HG03460 (cell line): Measurements from ENCODE around the gene PARP14.
A peak's percentile ranks its signal among the peaks of the same experiment; 100 is the strongest.
"Not testable (repeated sequence)": the region's sequence is repeated elsewhere in the genome, so short reads cannot be mapped to it uniquely, and the experiment has no call there.

Experiments
- ATAC-seq: cut with Tn5 transposase; IDR thresholded peaks from one replicate; pipeline ENCODE4 v1.9.1; 2021; ENCODE audit not compliant: unreplicated experiment

The PARP14 gene

GRCh38 chr3:122676759-122677158 is 3.9 kb upstream of the PARP14 start:
- ATAC-seq: no peak

GRCh38 chr3:122677216-122677615 is 3.4 kb upstream of the PARP14 start:
- no peak for ATAC-seq

GRCh38 chr3:122678506-122678905 is 2.1 kb upstream of the PARP14 start:
- no peak for ATAC-seq

- peak; percentile 36 for ATAC-seq
These were observed 1.4 kb upstream of the PARP14 start for GRCh38 chr3:122679085-122679881.

- no peak for ATAC-seq
These were observed 661 bp upstream of the PARP14 start for GRCh38 chr3:122679882-122680474.

- no peak for ATAC-seq
These were observed 790 bp downstream of the PARP14 start for GRCh38 chr3:122681284-122681973.

GRCh38 chr3:122681974-122682409 is 1.4 kb downstream of the PARP14 start:
- ATAC-seq: no peak

- not testable (repeated sequence) for ATAC-seq
These were observed 2.3 kb downstream of the PARP14 start for GRCh38 chr3:122682778-122683411.

GRCh38 chr3:122687298-122687697 is 6.7 kb downstream of the PARP14 start:
- no peak for ATAC-seq

GRCh38 chr3:122688996-122689395 is 8.4 kb downstream of the PARP14 start:
- ATAC-seq: no peak

GRCh38 chr3:122689587-122689986 is 8.9 kb downstream of the PARP14 start:
- no peak for ATAC-seq

- no peak for ATAC-seq
These were observed 9.5 kb downstream of the PARP14 start for GRCh38 chr3:122690096-122690495.

GRCh38 chr3:122691195-122691594 is 10.6 kb downstream of the PARP14 start:
- peak; percentile 71 for ATAC-seq

GRCh38 chr3:122692674-122693073 is 12.0 kb downstream of the PARP14 start:
- ATAC-seq: no peak

- peak; percentile 55 for ATAC-seq
These were observed 14.3 kb downstream of the PARP14 start for GRCh38 chr3:122694966-122695365.

GRCh38 chr3:122695927-122696561 is 15.4 kb downstream of the PARP14 start:
- no peak for ATAC-seq

GRCh38 chr3:122697952-122698620 is 17.4 kb downstream of the PARP14 start:
- ATAC-seq: peak; percentile 71

GRCh38 chr3:122700193-122700592 is 19.6 kb downstream of the PARP14 start:
- no peak for ATAC-seq

GRCh38 chr3:122705379-122705778 is 24.7 kb downstream of the PARP14 start:
- no peak for ATAC-seq

GRCh38 chr3:122710616-122711251 is 30.1 kb downstream of the PARP14 start:
- ATAC-seq: not testable (repeated sequence)
